Measurements from ENCODE around the gene RIPK4.
"Not testable (repeated sequence)": the region's sequence is repeated elsewhere in the genome, so short reads cannot be mapped to it uniquely, and the experiment has no call there.

RIPK4 gene

GRCh38 chr21:41711416-41712007 lies 55.3 kb downstream of the RIPK4 start:
- no peak for DNase-seq

- DNase-seq: no peak
Observed at GRCh38 chr21:41710823-41711160, 56.1 kb downstream of the RIPK4 start.

DNA sequence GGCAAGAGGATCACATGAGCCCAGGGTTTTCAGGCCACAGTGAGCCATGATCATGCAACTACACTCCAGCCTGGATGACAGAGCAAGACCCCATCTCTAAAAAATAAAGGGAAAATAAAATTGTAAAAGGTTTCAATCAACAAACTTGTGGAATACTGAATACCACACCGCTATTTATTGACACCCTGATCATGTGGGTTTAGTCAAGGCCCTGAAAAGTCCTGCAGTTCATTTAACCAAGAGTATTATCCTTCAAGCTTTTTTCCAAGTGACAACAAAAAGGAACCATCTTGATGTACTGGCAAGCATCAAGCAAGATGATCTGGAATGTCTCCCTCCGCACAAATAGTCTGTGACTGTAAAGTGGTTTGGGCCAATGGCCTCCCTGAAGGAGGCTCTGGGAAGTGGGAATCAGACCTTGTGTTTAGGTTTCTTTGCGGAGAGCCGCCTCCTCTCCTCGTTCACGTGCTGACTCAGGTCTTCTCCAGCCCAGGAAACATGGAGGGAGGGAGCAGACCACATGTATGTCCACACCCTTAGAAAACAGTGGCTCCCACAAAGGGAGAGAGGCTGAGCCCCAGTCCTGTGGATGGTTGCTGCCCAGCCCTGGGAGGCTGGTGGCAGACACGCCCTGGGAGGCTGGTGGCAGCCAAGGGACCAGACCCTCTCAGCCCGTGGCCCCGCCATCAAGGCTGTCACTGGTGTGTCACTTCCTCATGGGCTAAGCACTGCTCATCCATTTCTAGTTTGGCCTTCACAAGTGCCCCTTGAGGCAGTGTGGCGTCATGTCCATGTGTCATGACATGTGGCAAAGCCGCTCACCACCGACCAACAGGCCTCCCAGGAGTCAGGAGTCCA lies 56.7 kb downstream of the RIPK4 start:
- no peak for DNase-seq

- no peak for DNase-seq
Observed at GRCh38 chr21:41709166-41709565, 57.7 kb downstream of the RIPK4 start.

- DNase-seq: no peak
Observed at GRCh38 chr21:41707960-41708330, 58.9 kb downstream of the RIPK4 start.

DNA sequence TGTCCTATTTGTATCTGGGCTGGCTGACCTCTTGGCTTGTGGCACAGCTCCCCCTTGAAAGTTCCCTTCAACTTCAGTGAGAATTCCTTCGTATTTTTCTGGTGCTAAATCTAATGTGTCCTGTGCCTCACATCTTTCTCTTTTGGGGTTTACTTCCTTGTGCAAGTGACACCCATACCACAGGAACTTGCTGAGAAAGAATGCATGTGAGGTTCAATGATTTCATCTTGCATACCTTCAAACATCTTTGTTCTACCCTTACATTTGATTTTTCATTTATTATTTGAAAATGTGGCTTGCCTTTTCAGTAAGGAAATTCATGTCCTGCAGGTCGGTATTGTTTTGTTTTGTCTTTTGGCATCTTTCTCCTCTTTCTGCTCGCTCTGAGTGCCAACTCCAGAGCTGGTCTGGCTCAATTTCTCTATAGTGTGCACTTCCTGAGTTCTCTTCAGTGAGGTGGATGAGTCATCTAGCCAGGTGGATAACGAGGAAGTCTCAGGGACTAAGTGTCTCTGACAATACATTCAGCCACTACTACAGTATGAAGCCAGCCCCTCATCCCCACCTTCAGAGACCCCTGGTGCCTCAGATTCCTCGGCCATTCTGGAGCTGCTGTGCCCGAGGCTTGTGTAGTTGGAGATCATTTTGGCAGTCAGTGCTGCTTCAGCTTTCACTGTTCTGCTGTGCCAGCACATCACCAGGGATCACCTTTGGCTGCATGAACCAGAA lies 59.5 kb downstream of the RIPK4 start:
- no peak for DNase-seq

GRCh38 chr21:41706678-41707077 lies 60.2 kb downstream of the RIPK4 start:
- no peak for DNase-seq

DNA sequence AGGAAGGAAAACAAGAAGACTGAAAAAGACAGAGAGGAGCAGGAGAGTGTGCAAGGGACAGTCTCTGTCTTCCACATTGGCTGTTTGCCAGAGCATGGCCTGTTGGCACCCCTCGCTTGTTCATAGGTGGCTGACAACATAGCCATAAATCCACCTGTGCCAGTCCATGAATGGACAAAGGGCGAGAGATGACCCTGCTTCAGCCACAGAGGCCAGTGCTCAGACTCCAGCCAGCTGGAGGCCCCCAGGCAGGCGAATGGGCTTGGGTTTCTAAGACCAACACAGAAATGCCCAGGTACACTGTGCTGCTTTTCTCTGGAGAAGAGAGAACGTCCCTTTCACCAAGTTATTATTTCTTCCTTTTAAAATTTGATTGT lies 60.6 kb downstream of the RIPK4 start:
- DNase-seq: no peak

- no peak for DNase-seq
Observed at GRCh38 chr21:41705546-41706262, 61.1 kb downstream of the RIPK4 start.

GRCh38 chr21:41703857-41704501 lies 62.9 kb downstream of the RIPK4 start:
- DNase-seq: no peak

DNA sequence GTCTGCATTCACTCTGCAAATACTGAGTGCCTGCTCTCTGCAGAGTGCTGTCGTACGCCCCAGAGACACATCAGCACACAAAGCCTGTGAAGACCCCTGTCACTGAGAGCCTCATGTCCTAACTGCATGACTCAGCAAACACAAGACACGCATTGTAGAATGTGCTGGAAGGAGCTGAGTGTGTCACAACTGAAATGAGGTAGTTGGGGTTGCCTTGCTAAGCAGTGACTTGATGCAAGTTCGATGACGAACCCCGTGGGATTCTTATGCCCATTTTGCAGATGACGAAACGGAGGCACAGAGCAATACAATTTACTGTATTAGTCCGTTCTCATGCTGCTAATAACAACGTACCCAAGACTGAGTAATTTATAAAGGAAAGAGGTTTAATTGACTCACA lies 65.1 kb downstream of the RIPK4 start:
- no peak for DNase-seq

DNA sequence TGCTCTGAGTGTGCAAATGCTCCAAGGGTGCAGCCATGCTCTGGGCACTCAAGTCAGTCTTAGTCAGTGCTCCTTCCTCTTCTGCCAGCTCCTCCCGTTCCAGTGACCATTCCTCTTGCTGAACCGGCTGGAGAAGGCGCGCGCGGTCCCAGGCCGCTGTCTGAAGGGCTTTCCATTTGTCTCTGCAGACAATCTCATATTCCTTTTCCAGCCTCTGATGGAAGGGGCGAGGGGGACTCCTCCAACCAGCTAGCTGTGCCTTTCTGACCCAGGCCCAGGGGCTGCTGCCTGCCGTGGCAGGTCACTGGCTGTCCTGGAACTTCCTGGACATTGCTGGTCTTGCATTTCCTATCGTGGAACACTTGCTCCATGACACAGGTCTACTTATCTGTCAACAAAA lies 67.5 kb downstream of the RIPK4 start:
- no peak for DNase-seq

GRCh38 chr21:41698071-41698470 lies 68.8 kb downstream of the RIPK4 start:
- DNase-seq: no peak

GRCh38 chr21:41695513-41695912 lies 71.3 kb downstream of the RIPK4 start:
- no peak for DNase-seq

GRCh38 chr21:41694042-41694441 lies 72.8 kb downstream of the RIPK4 start:
- not testable (repeated sequence) for DNase-seq

DNA sequence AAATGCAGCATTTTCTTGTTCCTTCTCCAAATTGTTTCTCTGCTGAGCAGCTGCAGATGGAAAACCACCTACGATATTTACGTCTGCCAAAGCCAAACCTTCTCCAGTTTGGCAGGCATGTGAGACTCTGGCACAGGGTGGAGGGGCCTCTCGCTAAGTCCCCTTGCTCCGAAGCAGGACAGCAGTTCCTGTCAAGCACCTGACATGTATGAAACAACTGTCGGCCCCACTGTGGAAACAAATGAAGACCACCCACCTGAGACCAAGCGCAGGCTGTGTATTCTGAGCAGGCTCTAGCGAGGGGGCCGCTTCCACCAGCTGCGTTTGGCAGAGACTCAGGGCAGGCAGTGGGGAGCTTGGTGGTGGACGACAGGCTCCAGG lies 74.7 kb downstream of the RIPK4 start:
- no peak for DNase-seq

- no peak for DNase-seq
Observed at GRCh38 chr21:41691205-41692184, 75.4 kb downstream of the RIPK4 start.

All from T-helper 9 cell (primary cell).